22Rv1 (cell line): ENCODE results near the gene TMEM158.

Source experiments
- H3K27ac ChIP-seq: fragments of 450-650 bp; 2 replicates; pipeline ENCODE4 v1.5.1; 2017
- ZFX ChIP-seq: fragments of 450-650 bp; IDR thresholded peaks from 2 replicates; pipeline ENCODE4 v1.6.1; 2017; ENCODE audit warnings: antibody characterized with exemption, borderline replicate concordance
- TF ChIP-seq, protein P1 (sequence below): fragments of 450-650 bp; IDR thresholded peaks from 2 replicates; pipeline ENCODE4 v1.5.1; 2017; ENCODE audit warnings: mild to moderate bottlenecking

Gene TMEM158

DNA sequence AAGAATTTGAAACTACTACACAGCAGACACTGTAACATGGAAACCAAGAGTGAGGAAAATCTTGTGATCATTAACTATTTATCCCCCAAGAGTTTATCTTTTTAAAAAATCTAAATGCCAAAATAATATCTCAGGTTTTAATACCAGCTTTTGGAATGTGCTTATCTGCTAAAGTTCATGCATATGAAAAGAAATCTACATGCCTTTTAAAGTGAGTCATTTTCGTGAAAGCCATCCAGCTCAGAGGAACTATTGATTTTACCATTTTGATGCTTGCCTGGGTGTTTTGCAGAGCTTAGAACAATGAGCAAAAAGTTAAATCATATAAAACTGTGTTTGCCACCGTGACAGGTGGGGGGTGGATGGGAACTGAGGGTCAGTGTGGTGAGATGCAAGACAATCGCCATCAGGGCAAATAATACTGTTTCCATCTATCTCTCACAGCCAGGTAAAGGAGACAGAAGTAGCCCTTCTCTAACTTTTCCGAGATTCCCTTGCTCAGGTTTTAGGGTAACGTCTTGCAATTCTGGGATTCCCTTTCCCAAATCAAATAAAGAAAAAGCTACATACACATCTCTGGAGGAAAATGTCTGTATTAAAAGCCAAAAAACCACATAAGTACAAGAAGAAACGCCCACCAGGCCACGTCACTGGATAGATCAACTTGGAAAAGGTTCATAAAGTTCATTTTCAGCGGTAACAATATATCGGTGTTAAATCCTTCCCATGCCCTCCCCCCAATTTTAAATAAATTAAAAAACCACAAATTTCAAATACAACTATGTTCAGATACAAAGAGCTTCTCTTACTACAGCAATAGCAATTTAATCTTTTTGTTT is 2.0 kb downstream of the TMEM158 start:
- no peak for TF ChIP-seq ZFX
- TF ChIP-seq, protein P1, sequence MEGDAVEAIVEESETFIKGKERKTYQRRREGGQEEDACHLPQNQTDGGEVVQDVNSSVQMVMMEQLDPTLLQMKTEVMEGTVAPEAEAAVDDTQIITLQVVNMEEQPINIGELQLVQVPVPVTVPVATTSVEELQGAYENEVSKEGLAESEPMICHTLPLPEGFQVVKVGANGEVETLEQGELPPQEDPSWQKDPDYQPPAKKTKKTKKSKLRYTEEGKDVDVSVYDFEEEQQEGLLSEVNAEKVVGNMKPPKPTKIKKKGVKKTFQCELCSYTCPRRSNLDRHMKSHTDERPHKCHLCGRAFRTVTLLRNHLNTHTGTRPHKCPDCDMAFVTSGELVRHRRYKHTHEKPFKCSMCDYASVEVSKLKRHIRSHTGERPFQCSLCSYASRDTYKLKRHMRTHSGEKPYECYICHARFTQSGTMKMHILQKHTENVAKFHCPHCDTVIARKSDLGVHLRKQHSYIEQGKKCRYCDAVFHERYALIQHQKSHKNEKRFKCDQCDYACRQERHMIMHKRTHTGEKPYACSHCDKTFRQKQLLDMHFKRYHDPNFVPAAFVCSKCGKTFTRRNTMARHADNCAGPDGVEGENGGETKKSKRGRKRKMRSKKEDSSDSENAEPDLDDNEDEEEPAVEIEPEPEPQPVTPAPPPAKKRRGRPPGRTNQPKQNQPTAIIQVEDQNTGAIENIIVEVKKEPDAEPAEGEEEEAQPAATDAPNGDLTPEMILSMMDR = no peak
- no peak overlapping the region for H3K27ac ChIP-seq

DNA sequence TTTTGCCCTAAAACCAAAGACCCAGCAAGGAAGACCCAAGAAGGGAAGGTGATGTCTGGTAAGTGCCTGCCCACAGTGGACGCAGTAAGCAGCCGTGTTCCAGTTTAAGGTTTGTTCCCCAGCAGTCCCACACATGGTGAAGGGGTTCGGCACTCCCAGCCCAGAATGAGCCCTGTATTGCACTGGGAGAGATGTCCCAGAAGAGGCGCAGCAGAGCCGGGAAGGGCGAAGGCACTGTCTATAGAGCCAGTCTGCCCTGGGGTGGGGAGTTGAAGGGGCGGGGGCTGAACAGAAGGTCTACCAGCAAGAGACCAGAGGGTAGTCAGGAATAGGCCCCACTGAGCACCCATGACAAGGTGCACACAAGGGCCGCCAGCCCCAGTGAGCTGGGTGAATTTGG is 6.4 kb downstream of the TMEM158 start:
- H3K27ac ChIP-seq = no peak overlapping the region
- TF ChIP-seq ZFX = no peak
- TF ChIP-seq, protein P1 = no peak

DNA sequence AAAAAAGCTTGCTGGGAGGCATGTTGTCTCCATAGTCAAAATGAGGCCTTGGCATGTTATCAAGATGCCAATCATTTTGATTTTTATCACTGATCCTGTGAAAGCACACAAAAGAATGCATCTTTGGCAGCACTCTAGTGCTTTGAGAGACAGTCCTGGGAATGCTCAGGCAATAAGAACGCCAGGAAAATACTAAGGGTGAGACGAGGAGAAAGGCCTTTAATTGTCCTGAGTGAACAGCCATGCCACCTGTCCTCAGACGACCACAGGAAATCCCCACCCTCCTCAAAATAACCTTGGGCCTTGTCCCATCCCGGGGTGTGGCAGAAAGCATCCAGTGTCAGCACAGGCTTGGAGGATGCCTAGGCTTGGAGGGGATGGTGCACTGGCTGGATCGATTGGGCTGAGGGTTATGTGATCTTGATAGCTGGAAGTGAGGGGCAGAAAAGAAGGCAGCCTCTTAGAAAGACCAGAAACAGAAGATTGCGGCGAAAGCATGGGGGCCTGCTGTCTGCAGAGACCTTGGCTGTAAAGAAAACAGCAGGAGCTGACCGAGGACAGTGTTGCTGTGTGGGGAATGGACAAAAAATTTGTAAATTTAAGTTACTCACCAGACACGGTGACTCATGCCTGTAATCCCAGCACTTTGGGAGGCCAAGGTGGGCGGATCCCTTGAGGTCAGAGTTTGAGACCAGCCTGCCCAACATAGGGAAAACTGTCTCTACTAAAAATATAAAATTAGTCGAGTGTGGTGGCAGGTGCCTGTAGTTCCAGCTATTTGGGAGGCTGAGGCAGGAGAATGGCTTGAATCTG is 7.3 kb downstream of the TMEM158 start:
- no peak overlapping the region for H3K27ac ChIP-seq

DNA sequence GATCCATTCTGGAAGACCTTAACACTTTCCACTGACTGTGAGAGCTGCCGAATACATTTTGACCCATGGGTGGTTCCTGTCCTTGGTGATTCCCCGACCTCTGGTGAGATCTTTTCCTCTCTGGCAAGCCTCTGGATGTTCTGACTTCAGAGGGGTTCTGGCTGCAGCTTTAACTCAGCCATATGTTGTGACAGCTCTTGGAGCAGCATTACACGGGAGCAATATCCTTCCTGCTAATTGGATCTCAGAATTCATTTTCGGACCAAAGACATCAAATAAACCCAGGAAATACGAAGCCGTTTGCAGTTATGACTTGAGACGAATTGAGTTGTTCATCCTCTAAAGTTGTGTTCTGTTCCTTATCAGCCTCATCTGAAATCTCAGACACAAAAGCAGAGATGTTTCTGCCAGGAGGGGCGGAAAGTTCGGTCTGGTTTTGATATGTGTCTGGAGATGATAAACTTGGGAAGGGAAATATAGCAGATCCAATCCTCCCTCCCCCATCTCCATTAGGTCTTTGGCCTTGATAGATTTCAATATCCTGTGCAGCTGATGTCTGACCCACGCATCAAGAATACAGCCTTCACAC is 10.0 kb downstream of the TMEM158 start:
- no peak overlapping the region for H3K27ac ChIP-seq
- TF ChIP-seq, protein P1 = no peak
- TF ChIP-seq ZFX = no peak

More for the DNA sequence above, 7.3 kb downstream of the TMEM158 start:
- no peak for TF ChIP-seq ZFX
- TF ChIP-seq, protein P1 = no peak

DNA sequence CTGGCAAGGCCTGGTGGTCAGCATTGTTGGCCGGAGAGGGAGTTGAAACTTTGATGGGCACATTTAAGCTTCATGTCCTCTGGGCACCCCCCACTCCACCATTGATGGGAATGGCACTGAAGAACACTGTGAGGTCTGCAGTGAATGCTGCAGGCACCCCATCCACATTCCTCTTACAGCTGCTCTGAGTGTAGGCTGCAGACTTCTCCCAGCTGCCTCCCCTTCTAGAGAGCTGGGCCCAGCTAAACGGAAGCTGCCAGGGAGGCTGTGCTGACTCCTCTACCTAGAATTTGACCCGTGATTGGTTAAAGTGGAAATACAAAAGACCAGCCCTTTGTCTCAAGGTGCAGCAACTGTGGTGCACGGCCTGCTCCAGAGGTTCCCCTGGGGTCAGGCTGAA is 10.6 kb downstream of the TMEM158 start:
- TF ChIP-seq ZFX = no peak
- H3K27ac ChIP-seq = no peak overlapping the region

DNA sequence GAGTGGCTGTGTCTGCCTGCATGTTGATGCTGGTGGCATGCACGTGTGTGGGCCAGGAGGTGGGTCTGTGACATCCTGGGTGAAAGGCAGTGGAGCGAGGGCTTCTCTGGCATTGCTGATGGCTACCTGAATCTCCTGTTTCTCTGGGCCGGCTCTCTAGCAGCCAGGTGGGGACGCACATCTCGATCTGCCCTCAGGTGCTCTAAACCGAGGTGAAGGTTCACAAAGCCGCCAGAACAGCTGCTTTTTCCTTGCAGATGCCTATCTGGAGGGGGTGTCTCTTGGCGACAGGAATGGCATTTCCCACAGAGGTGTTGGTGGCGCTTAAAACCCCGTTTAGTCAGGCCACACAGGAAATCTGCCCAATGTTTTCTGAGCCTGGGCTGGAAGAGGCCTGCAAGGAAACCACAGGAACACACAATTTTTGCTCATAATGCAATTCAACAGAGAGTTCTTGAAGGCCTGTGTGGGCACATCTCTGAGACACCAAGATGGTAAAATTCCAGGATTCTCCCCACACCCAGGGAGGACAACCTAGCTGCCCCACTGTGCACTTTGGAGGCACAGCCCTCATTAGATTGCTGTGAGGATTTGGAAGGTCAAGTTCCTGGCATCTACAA is 11.9 kb downstream of the TMEM158 start:
- no peak overlapping the region for H3K27ac ChIP-seq
- TF ChIP-seq, protein P1 = no peak
- TF ChIP-seq ZFX = no peak

DNA sequence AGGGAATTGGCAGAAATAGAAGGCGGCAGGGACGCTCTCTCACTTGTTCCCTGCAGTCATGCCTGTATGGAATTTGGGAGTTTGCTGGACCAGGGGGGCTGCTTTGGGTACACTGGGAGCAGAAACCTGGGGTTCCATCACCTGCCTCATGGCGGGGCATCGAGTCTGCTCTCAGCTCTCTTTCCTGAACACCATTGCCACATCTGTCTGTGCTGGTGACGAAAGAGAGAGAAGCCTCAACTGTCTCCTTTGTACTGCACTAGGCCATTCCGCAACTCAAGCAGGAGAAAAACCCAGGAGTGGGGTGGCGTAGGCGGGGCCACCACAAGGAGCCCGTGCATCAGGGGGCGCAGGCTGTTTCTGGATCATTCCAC is 14.0 kb downstream of the TMEM158 start:
- TF ChIP-seq, protein P1 = no peak
- no peak for TF ChIP-seq ZFX
- no peak overlapping the region for H3K27ac ChIP-seq
